GM21717 (cell line): Measurements from ENCODE around the gene AREL1.
"Not testable (repeated sequence)": the region's sequence is repeated elsewhere in the genome, so short reads cannot be mapped to it uniquely, and the experiment has no call there.

Experiments used
- ATAC-seq: cut with Tn5 transposase; IDR thresholded peaks from one replicate; pipeline ENCODE4 v1.9.1; 2021; ENCODE audit warnings: mild to moderate bottlenecking, moderate library complexity; ENCODE audit not compliant: unreplicated experiment

The AREL1 gene, protein sequence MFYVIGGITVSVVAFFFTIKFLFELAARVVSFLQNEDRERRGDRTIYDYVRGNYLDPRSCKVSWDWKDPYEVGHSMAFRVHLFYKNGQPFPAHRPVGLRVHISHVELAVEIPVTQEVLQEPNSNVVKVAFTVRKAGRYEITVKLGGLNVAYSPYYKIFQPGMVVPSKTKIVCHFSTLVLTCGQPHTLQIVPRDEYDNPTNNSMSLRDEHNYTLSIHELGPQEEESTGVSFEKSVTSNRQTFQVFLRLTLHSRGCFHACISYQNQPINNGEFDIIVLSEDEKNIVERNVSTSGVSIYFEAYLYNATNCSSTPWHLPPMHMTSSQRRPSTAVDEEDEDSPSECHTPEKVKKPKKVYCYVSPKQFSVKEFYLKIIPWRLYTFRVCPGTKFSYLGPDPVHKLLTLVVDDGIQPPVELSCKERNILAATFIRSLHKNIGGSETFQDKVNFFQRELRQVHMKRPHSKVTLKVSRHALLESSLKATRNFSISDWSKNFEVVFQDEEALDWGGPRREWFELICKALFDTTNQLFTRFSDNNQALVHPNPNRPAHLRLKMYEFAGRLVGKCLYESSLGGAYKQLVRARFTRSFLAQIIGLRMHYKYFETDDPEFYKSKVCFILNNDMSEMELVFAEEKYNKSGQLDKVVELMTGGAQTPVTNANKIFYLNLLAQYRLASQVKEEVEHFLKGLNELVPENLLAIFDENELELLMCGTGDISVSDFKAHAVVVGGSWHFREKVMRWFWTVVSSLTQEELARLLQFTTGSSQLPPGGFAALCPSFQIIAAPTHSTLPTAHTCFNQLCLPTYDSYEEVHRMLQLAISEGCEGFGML

DNA sequence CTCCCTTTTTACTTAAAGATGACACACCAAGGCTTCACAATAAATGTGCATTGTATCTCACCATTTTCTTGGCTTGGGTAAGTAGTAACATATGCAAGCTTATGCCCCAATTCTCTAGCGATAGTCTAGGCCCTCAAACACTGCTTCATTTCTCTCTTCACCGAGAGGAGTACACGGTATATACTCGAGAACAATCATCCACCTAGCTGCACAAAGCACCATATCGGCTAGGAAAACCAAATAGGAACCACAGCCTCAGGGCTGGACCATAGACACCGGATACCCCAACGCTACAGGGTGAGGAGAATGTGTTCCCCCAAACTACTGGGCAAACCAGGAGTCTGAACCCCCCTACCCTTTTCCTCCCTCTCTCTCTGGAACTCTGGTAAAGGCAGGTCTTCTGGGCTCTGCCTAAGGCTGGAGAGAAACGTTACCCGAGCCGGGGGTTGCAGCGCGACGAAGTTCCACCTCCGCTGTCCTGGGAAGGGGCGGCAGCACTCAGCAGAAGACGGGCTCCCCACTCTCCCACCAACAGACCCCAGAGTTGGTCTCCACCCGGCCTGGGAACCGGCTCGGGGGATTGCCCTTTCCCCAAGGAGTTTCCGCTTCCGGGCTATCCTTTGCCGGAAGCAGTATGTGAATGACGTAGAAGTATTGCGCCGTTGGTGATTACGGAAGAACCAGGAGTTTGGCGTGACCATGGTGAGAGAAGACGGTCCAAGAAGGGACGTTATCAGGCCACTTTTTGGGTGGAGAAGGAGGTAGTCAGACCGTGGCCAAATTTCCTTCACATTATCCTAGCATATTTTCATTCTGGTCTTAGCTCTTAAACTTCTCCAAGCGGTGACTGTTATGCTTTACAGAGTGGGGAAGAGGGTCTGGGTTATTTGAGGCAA lies at the start of gene AREL1, which contains the start of gene FCF1:
Gene AREL1 (minus strand): TSS at position 582 of the 896 bp plus-strand sequence. CDS start 27,465 bp downstream, outside the sequence.
Gene FCF1 (plus strand): TSS at position 646 of the 896 bp plus-strand sequence. CDS start 54 bp downstream, at position 700.
- peak; percentile 93 for ATAC-seq

DNA sequence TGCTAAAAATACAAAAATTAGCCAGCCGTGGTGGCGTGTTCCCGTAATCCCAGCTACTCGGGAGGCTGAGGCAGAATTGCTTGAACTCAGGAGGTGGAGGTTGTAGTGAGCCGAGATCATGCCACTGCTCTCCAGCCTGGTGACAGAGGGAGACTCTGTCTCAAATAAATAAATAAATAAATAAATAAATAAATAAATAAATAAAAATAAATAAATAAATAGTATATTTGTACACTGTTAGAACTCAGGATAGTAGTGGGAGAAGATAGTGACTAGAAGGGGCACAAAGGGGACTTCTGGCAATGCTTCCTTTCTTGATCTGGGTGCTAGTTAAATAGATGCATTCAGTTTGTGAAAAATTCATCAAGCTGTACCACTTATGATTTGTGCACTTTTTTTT lies 45.6 kb upstream of the AREL1 start:
- ATAC-seq: not testable (repeated sequence)

DNA sequence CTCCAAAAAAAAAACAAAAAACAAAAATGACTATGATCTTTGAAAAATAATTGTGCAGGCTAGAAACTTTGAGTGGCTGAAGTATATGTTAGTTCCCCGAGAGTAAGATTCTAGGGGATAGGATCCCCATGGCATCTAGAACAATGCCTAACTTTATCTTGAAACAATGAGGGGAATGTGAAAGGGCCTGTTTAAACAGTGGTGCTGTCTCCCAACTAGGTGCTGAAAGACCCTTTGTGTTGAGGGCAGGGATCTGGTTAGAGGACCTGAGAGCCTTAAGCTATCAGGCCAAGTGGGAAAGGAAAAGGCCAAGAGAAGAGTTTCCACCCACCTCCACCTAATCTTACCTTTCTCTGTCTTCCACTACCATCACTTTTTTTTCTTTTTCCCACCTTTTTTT lies 43.4 kb upstream of the AREL1 start:
- ATAC-seq: no peak

DNA sequence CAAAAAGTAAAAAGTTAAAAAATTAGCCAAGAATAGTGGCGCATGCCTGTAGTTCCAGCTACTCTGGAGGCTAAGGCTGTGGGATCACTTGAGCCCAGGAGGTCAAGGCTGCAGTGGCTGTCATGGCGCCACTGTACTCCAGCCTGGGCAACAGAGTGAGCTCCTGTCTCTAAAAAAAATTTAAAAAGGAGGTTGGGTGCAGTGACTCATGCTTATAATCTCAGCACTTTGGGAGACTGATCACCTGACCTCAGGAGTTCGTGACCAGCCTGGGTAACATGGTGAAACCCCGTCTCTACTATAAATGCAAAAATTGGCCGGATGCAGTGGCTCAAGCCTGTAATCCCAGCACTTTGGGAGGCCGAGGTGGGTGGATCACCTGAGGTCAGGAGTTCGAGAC lies 42.0 kb upstream of the AREL1 start:
- ATAC-seq: no peak

DNA sequence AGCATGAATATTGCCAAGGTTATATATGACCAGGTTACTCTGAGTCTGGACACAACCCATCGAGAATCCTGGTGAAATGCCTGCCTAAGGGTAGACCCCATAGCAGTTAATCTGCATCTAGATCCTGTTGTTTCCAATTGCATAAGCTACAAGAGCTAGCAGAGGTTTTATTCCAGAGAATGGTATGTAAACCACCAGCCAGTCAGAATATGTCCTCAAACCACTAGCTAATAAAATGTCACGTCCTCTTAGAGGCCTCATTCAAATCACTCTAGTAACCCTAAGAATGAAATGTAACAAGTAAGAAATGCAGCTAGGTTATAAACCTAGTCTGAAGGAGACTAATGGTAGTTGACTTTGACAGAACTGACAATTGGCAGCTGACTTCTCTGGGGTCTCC lies 41.3 kb upstream of the AREL1 start:
- ATAC-seq: no peak

DNA sequence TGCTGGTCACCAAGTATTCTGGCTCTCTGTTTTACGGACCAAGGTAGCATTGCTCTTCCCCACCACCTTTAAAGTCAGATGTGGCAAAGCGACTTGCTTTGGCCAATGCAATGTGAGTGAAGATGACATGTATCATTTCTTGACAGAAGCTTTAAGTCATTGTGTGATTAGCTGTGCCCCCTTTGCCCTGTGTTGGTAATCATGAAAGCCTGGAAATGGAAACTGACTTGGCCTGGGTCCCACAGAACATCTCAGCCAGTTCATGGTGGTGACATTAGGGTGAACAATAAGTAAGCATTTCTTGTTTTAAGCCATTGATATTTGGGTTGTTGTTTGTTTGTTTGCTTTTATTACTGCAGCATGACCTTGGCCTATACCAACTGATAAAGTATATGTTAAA lies 34.4 kb upstream of the AREL1 start:
- no peak for ATAC-seq

DNA sequence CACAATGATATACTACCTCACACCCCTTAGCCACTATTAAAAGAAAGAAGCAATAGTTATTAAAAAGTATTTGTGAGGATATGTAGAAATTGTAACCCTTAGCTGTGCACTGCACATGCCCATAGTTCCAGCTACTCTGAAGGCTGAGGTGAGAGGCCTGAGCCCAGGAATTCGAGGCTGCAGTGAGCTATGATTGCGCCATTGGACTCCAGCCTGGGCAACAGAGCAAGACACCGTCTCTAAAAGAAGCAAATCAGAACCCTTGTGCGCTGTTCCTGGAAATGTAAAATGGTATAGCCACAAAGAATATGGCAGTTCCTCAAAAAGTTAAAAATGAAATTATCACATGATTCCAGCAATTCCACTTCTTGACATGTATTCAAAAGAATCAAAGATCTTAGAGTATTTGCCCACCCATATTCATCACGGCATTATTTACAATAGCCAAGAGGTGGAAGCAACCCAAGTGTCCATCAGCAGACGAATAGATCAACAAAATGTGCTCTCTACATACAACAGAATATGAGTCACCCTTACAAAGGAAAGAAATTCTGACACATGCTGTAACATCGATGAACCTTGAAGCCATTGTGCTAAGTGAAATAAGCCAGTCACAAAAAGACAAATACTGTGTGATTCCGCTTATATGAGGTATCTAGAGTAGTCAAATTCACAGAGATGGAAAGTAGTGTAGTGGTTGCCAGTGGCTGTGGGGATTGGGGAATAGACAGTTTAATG lies 26.6 kb upstream of the AREL1 start:
- no peak for ATAC-seq

DNA sequence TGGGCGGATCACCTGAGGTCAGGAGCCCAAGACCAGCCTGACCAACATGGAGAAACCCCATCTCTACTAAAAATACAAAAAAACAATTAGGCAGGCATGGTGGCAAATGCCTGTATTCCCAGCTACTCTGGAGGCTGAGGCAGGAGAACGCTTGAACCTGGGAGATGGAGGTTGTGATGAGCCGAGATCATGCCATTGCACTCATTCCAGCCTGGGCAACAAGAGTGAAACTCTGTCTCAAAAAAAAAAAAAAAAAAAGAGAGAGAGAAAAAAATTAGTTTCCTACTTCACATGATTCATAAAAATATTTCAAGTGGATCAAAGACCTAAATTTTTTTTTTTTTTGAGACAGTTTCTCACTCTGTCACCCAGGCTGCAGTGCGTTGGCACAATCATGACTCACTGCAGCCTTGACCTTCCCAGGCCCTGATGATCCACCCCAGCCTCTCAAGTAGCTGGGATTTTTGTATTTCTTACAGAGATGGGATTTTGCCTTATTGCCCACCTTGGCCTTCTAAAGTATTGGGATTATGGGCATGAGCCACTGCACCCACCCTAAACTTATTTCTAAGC lies 25.0 kb upstream of the AREL1 start:
- no peak for ATAC-seq

DNA sequence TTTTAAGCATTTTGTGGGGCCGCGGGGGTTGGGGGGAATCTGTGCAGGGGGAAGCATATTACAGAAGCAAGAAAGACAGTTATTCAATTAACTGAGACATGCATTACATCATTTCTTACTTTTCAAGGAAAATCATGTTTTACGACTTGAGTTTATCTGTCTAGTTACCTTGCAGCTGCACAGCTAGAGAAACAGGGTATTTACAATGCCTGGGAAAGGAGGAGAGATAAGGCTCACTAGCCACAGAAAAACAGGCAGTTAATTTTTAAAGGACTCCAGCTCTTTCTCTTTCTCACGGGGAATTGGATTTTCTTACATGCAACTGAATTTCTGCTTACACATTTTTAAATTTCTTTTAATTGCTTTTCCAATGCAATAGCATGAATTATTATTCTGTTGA lies 22.2 kb upstream of the AREL1 start:
- ATAC-seq: no peak

DNA sequence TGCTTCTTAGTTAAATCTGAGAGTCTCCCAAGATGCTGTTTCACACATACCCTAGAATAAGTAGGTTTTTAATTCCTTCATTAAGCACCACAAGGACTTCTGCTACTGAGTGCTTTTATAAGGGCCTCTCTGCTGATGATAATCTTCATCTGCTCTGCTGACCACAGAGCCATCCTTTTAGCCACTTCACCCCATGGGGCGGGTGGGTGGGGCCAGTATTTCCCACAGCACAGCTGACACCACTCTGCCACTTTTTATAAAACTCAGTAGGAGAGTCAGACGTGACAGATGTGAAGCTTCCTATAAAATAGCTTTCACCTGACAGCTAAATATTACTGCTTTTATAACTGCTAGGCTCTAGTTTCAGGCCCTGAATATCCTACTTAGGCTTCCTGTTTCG lies 20.3 kb upstream of the AREL1 start:
- no peak for ATAC-seq

DNA sequence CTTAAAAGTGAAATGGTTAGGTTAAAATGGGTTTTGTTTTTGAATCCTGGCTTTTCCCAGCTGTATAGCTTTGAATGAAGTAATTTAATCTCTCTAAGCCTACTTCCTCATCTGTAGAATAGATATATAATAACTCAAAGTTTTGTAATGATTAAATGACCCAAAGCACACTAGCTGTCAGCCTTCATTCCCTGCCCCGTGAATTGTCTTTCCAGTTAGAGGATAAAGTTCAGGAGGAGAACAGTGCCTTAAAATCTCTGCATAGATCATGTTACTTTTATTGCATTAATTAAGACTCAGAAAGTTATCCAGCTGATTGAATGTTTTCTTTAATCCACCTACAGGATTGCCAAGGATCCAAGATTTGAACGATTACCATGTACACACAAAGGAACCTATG lies 19.5 kb upstream of the AREL1 start:
- ATAC-seq: no peak

DNA sequence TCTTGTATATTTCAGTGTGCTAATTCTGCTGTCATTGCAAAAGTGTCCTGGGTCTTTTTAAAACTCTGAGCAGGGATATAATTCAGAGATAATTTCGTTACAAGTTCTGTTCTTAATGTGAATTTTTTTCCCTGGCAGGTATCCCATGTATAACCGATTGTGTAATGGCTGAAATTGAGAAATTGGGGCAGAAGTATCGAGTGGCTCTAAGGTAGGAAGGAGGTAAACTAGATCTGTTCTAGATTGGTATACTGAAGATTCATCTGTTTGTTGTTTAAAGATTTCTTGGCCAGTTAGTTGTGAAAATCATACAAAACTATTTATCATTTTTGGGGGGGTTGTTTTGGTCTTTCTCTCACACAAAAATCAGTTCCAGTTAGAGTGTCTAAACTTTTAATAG lies 10.3 kb upstream of the AREL1 start:
- ATAC-seq: no peak

DNA sequence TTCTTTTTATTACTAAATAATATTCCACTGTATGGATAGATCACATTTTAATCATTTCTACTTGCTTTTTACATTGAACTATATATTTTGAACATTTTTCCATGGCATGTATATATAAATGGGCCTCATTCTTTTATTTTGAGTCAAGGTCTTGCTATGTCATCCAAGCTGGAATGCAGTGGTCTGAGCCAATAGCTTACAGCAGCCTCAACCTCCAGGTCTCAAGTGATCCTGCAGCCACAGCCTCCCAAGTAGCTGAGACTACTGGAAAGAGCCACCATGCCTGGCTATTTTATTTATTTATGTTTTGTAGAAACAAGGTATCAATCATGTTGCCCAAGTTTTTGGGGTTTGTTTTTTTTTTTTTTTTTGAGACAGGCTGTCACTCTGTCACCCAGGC lies 7.6 kb upstream of the AREL1 start:
- no peak for ATAC-seq

DNA sequence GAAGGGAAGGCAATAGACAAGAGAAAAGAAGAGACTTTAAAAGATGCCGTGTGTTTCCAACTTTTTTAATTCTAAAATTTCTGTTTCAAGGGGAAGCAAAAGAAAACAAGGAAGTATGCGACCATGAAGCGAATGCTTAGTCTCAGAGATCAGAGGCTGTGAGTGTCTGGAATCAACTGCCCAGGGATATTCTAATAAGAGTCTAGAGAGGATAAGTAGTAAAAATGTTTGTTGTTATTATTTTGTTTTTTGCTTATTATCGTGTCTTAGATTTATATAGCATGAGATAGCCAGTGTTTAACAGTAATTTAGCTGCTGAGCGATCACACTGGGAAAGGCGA lies 485 bp upstream of the AREL1 start:
- ATAC-seq: no peak

DNA sequence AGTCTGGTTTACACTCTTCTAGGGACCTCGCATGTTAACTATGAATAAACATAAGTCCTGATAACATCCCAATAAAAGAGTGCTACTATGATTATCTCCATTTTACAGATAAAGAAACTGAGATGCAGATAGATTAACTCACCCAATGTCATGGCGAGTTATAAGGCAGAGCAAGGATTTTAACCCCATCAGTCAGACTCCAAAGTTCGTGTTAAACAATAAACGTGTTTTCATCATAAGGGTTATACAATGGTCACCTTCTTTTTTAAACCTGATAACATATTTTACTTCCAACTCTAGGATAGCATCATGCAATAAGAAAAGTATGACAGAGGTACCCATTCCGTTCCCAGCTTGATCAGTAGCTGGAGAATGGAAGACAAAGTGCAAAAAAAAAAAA lies 1.2 kb downstream of the AREL1 start:
- ATAC-seq: no peak

DNA sequence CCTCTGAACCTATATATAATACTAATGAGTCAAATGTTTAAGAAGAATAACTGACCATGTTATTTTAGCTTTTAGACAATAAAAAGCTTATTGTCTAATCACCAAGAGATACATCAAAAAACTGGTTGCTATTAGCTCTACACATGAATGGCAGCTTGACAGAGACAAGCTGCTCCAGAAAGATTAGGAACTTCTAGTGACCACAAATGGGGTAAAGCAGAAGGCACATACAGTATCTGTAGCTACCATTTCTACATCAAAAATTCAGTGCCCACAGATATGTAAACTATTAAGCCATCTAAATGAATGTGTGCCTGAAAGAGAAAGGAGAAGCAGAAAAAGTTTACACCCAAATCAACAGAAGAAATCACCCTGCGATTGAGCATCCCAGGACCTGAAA lies 2.4 kb downstream of the AREL1 start:
- ATAC-seq: no peak

DNA sequence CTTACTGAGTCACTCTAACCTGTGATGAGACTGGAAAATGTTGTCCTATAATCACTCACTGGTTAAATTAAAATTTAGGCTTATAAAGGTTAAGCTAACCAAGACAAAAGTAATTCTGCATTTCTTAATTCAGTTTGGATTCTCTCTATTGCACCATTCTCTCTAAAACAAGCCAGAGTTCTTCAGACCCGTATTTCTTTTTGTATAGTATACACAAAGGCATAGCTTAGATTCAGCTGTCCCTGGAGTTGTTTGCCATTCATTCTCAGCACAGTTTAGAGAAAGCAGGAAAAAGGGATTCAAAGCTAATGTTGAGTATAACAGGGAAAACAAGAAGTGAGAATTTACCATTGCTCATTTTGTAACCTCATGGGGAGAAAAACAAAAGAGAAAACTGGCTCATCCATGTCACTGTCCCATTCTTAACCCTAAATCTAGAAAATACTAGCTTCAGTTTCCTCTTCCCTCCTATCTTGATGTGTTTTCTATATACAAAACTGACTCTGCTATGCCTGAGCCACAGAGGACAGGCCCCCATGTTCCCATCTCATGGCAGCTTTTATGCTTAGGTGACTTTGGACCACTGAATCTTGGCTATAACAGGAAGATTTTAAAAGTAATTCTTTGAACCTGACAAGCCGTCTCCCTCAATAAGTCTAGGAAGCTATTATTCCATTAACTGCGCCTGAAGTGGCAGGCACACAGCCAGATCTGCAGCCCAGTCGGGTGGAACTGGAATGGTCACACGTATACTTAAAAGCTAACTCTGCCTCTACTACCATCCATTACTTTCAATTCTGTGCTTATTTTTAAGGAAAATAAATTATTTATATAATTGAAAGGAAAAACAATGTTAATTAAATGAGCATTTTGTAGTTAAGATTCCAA lies 7.0 kb downstream of the AREL1 start:
- ATAC-seq: no peak

DNA sequence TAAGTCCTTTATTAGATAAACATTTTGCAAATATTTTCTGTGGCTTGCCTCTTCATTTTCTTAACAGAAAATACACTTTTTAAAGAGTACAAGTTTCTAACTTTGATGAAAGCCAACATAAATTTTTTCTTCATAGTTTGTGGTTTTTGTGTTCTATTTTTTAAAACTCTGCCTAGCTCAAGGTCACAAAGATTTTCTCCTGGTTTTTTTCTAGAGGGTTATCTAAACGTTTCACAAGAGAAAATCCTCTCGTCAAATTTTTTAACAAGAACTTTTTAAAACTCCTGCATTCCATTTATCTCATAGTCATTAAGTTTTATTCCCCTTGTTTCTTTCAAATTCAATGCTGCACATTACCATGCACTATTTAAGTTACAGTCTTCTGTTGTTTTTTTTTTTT lies 8.2 kb downstream of the AREL1 start:
- no peak for ATAC-seq

DNA sequence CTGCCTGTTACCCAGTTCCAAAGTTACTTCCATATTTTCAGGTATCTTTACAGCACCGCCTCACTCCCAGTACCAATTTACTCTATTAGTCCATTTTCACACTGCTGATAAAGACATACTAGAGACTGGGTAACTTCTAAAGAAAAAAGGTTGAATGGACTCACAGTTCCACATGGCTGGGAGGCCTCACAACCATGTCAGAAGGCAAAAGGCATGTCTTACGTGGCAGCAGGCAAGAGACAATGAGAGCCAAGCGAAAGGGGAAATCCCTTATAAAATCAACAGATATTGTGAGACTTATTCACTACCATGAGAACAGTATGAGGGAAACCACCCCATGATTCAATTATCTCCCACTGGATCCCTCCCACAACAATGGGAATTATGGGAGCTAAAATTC lies 9.8 kb downstream of the AREL1 start:
- ATAC-seq: no peak
